ENCODE data around the gene ZDHHC18.

Gene ZDHHC18

DNA sequence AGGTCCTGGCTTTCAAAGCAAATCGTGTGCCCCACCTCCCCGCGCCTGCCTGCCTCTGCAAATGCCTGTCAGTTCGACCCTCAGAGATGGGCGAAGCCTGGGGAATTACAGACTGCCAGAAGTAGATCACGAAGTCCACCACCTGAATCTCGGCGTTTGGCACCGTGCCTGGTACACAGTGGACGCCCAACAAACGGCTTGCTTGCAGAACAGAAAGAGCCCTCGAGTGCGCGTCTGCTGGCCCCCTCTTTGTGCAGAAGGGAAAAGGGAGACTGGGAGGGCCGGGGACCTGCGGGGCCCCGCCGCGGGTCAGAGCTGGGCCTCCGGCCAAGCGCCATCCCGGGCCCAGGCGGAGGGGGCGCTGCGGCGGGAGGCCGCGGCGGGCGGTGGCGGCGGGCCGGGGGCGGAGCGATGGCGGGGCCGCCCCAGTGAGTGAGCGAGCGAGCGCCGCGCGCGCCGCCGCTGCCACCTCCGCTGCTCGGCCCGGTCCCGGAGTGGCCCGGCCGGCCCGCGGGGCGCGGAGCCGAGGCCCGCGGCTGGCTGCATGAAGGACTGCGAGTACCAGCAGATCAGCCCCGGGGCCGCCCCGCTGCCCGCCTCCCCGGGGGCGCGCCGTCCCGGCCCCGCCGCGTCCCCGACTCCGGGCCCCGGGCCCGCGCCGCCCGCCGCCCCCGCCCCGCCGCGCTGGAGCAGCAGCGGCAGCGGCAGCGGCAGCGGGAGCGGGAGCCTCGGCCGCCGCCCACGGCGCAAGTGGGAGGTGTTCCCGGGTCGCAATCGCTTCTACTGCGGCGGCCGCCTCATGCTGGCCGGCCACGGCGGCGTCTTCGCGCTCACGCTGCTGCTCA lies at the start of gene ZDHHC18:
Gene ZDHHC18, plus strand, starts transcription at position 428 of the 845 bp plus-strand sequence. Its CDS starts 117 bp downstream, at position 545.
- DNase-seq (ENCODE audit: low read depth in 2 of 3, low spot score in 2 of 3) = peak in 2 of 3 experiments; percentile 51 to 61

- no peak for DNase-seq (ENCODE audit: low read depth in 2 of 3, low spot score in 2 of 3)
Measured at GRCh38 chr1:26779098-26779668, 47.3 kb upstream of the ZDHHC18 start.

GRCh38 chr1:26780344-26780957 lies 46.0 kb upstream of the ZDHHC18 start:
- DNase-seq (ENCODE audit: low read depth in 2 of 3, low spot score in 2 of 3) = no peak

GRCh38 chr1:26781206-26781825 lies 45.2 kb upstream of the ZDHHC18 start:
- no peak for DNase-seq (ENCODE audit: low read depth in 2 of 3, low spot score in 2 of 3)

GRCh38 chr1:26782521-26783212 lies 43.8 kb upstream of the ZDHHC18 start:
- DNase-seq (ENCODE audit: low read depth in 2 of 3, low spot score in 2 of 3) = no peak

GRCh38 chr1:26783646-26784022 lies 42.9 kb upstream of the ZDHHC18 start:
- no peak for DNase-seq (ENCODE audit: low read depth in 2 of 3, low spot score in 2 of 3)

GRCh38 chr1:26784023-26784871 lies 42.2 kb upstream of the ZDHHC18 start:
- DNase-seq (ENCODE audit: low read depth in 2 of 3, low spot score in 2 of 3) = no peak

DNA sequence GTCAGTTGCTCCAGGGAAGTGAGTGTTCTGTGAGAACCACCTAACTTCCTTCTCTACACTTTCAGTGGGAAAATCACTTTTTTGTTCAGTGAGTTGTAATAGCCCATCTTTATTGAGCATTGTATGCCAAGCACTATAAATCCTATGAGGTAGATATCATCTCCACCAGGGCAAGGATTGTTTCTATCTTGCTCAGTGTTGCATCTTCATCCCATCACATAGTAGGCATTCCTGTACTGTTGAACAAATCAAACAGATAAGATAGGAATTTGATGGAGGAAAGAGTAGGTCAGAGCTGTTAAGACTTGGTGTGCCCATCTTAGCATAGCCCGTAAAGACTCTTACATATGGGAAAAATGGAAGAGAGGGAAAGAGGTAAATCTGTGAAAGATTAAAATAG lies 41.6 kb upstream of the ZDHHC18 start:
- DNase-seq (ENCODE audit: low read depth in 2 of 3, low spot score in 2 of 3) = no peak

GRCh38 chr1:26785611-26786436 lies 40.7 kb upstream of the ZDHHC18 start:
- no peak for DNase-seq (ENCODE audit: low read depth in 2 of 3, low spot score in 2 of 3)

DNA sequence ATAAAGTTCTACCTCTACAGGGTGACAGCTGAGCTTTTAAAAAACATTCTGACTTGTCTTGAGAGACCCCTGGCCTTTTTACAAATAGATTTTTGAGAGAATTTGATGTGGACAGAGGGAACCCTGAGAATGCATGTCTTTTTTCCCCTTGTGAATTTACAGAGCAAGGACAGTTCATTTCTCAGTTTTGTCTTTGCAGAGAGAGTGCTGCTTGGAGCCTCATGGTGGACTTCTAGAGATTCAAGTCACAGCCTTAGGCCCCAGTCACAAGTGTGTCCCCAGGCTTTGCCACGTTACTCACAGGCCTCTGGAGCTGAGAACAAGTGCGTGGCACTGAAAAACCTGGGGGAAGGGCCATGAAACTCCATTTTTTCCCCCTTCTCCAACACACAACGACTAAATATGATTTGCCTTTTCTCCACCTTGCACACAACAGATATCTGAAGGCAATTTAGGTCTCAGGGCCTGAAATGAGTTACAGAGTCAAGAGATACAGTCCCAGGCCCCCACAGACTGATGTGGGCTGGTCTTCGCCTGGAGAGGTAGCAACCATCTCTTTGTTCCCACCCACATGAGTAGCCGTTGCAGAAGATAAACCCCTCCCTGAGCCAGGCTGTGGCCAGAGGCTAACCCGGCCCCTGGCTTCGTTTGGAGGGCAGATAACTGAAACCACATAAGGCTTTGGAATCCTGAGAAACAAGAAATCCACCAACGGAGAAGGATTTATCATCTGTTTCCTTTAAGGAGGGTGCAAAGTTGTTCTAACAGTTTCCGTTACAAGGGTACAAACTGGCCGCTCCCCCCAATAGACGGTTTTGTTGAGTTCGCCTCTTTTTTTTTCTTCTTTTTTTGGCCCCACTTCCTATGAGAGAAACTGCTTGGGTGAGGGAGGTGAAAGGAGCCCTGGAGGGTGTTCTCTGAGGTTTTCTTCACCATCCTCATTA lies 39.8 kb upstream of the ZDHHC18 start:
- peak in 2 of 3 experiments; percentile 22 to 23 for DNase-seq (ENCODE audit: low read depth in 2 of 3, low spot score in 2 of 3)

DNA sequence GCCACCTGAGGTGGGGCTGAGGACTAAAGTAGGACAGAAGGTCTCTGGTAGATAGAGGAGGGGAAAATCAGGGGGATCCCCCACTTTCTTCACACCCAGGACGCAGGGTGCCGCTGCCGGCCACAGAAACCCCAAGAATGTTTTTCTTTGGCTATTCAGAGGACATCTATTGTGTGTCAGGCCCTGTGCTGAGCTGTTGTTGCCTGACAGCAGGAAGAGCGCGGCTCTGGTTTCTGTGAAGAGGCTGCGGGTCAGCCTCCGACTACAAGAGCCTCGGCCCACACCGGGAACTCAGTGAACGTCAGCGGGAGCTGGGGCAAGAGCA lies 39.1 kb upstream of the ZDHHC18 start:
- peak in 2 of 3 experiments; percentile 45 to 78 for DNase-seq (ENCODE audit: low read depth in 2 of 3, low spot score in 2 of 3)

DNA sequence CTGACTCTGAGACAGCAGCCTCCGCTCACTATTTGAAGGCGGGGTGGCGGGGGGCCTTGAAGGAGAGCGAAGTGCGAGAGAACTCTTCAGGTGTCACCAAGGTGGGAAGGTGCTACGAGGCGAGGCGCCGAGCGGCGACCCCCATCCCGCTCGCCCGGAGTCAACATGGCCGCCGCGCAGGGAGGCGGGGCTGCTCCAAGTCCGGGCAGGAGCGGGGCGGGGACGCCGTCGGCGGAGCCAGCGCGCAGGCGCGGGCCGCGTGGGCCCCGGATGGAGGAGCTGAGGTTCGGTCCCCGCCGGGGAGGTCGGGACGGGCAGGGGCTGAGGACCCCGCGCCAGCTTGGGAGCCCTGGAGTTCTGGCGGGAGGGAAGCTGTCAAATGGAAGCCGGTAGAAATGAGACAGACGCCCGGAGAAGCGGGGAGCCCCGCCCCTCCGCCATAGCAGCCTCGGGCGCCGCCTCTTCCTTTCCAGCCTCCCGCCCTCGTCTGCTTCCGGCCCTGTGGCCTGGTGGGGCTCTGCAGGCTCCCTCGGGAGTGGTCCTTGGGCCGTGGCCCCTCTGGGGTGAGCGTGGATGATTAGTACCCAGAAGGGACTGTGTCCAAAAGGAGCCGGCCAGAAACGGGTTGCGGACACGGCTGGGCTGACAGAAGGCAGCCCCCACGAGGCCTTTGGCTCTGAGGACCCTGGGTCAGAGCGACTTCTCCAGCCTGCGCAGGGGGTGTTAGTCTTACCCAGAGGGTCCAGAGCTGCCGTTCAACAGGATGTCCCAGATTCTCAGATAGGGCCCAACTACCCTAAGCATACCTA lies 38.6 kb upstream of the ZDHHC18 start, which contains the start of gene PIGV:
Gene PIGV, plus strand, starts transcription at position 245 of the 809 bp plus-strand sequence. CDS start 2,866 bp downstream, outside the sequence.
- DNase-seq (ENCODE audit: low read depth in 2 of 3, low spot score in 2 of 3) = peak; percentile 69 to 86 (median 85)

DNA sequence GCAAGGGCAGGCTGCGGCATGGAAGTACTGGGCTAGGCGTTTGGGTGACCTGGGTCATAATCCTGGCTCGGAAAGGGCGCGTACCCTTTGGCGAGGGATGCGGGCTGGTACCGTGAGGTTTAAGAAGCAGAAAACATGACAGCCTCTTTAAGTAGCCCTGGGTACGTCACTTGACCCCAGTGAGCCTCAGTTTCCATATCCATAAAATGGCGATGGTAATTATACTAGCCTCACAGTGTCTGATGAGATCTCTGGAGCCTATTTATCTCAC lies 38.0 kb upstream of the ZDHHC18 start:
- DNase-seq (ENCODE audit: low read depth in 2 of 3, low spot score in 2 of 3) = no peak

- DNase-seq (ENCODE audit: low read depth in 2 of 3, low spot score in 2 of 3) = peak; percentile 58 to 75 (median 65)
Measured at GRCh38 chr1:26788836-26789611, 37.5 kb upstream of the ZDHHC18 start.

DNA sequence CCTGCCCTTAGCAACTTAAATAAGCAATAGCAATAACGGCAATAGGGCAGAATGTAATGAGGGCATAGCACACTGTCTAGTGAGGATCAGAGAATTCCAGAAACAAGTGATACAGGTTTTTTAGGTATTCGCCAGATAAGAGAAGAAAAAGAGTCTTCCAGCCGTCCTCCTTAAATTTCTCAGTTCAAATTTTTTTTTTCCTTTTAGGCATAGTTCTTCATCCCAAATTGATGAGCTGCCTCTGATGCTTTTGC lies 36.9 kb upstream of the ZDHHC18 start:
- DNase-seq (ENCODE audit: low read depth in 2 of 3, low spot score in 2 of 3) = no peak

- DNase-seq (ENCODE audit: low read depth in 2 of 3, low spot score in 2 of 3) = no peak
Measured at GRCh38 chr1:26789931-26790330, 36.6 kb upstream of the ZDHHC18 start.

- peak in 1 of 3 experiments; percentile 16 for DNase-seq (ENCODE audit: low read depth in 2 of 3, low spot score in 2 of 3)
Measured at GRCh38 chr1:26790551-26790953, 35.9 kb upstream of the ZDHHC18 start.

Measured in activated CD8-positive, alpha-beta memory T cell treated with anti-CD3 and anti-CD28 coated beads for 48 hours (primary cell).